DOHH2 (cell line): ENCODE data around the gene FAAP20.

Experiments used
- EZH2phosphoT487 ChIP-seq: fragments of 200-600 bp; sonication (generic); IDR thresholded peaks from 2 replicates; pipeline ENCODE4 v1.6.1; 2017; ENCODE audit warnings: borderline replicate concordance, mild to moderate bottlenecking, antibody characterized with exemption, low read length, moderate library complexity, mixed read lengths
- TF ChIP-seq, protein P1 (sequence below): fragments of 200-600 bp; sonication (generic); IDR thresholded peaks from one replicate; pipeline ENCODE4 v1.5.1; 2014; ENCODE audit warnings: antibody characterized with exemption, mild to moderate bottlenecking, low read depth, low read length; ENCODE audit not compliant: poor library complexity, severe bottlenecking

DNA sequence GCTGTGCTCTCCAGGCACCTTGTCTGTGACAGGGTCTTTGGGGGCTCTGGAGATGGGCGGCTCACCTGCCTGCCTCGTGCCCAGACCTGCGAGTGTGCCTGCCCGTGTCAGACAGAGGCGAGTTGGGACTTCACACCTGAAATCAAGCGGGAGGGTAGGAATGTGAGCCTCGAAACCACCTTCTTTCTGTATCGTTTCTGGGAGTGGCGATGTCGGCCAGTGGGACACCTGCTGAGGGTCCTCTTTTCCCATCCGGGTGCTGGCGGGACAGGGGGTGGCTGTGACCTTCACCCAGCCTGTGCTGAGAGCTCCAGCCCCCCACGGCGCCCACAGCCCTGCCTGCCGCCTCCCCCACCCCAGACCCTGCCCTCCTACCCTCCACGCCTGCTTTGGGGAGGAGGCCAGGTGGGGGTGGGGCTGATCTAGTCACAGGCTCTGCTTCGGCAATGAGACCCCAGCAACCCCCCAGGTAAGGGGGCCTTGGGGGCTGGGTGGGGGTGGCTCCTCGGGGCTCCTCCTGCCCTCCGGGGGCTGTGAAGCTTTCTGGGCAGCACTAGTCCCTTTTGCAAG lies 15.6 kb upstream of the FAAP20 start:
- TF ChIP-seq, protein P1, sequence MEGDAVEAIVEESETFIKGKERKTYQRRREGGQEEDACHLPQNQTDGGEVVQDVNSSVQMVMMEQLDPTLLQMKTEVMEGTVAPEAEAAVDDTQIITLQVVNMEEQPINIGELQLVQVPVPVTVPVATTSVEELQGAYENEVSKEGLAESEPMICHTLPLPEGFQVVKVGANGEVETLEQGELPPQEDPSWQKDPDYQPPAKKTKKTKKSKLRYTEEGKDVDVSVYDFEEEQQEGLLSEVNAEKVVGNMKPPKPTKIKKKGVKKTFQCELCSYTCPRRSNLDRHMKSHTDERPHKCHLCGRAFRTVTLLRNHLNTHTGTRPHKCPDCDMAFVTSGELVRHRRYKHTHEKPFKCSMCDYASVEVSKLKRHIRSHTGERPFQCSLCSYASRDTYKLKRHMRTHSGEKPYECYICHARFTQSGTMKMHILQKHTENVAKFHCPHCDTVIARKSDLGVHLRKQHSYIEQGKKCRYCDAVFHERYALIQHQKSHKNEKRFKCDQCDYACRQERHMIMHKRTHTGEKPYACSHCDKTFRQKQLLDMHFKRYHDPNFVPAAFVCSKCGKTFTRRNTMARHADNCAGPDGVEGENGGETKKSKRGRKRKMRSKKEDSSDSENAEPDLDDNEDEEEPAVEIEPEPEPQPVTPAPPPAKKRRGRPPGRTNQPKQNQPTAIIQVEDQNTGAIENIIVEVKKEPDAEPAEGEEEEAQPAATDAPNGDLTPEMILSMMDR = no peak
- no peak for TF ChIP-seq EZH2phosphoT487
